ENCODE data around the gene BCL2L13. TPM values are rescaled to one million over a fixed set of nuclear protein-coding genes. Genes with fewer than 3 reads are reported as not detected.

The BCL2L13 gene
- polyA plus RNA-seq, 1 donor from 2014 or later, result 20.8 TPM

GRCh38 chr22:17719911-17720310 is 81.4 kb downstream of the BCL2L13 start:
- Histone ChIP-seq H3K9me3 (ENCODE audit: low read length) (no peaks in the 10 kb centered on the region), H3K9ac (ENCODE audit: low read length) (no peak overlapping the region), H3K36me3 (ENCODE audit: insufficient read depth, low read length) (no peaks in the 10 kb centered on the region), H2AFZ (ENCODE audit: low read depth, low read length) (no peak overlapping the region), H3K4me2 (ENCODE audit: low read length) (no peak overlapping the region), H3F3A (ENCODE audit: insufficient read depth, low read length, poor library complexity, severe bottlenecking) (no peaks in the 10 kb centered on the region), H3K4me3 (ENCODE audit: low read length) (no peak overlapping the region), H3K9me2 (ENCODE audit: insufficient read depth, low read length) (no peaks in the 10 kb centered on the region), H3K27me3 (ENCODE audit: insufficient read depth, low read depth, low read length) (no peaks in the 10 kb centered on the region), H4K20me1 (ENCODE audit: insufficient read depth) (no peaks in the 10 kb centered on the region), H3K79me2 (replicated peaks; ENCODE audit: insufficient read depth, low read length) (no peaks in the 10 kb centered on the region), H3K27ac (ENCODE audit: low read length) (no peak overlapping the region)
- TF ChIP-seq RAD21 (conservative IDR thresholded peaks at IDR 0.05), result no peak
- no peak for TF ChIP-seq EP300 (conservative IDR thresholded peaks at IDR 0.05; ENCODE audit: poor library complexity, severe bottlenecking)
- TF ChIP-seq POLR2AphosphoS5 (IDR thresholded peaks at IDR 0.05), result no peak
- TF ChIP-seq, protein P1, sequence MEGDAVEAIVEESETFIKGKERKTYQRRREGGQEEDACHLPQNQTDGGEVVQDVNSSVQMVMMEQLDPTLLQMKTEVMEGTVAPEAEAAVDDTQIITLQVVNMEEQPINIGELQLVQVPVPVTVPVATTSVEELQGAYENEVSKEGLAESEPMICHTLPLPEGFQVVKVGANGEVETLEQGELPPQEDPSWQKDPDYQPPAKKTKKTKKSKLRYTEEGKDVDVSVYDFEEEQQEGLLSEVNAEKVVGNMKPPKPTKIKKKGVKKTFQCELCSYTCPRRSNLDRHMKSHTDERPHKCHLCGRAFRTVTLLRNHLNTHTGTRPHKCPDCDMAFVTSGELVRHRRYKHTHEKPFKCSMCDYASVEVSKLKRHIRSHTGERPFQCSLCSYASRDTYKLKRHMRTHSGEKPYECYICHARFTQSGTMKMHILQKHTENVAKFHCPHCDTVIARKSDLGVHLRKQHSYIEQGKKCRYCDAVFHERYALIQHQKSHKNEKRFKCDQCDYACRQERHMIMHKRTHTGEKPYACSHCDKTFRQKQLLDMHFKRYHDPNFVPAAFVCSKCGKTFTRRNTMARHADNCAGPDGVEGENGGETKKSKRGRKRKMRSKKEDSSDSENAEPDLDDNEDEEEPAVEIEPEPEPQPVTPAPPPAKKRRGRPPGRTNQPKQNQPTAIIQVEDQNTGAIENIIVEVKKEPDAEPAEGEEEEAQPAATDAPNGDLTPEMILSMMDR (IDR thresholded peaks at IDR 0.05; ENCODE audit: poor library complexity, severe bottlenecking), result no peak
- no peak for TF ChIP-seq TAF1 (IDR thresholded peaks at IDR 0.05; ENCODE audit: low read depth)
- no peak for TF ChIP-seq EZH2 (IDR thresholded peaks at IDR 0.05; ENCODE audit: borderline replicate concordance, insufficient read depth, low read length, poor library complexity, severe bottlenecking)
- no peak for TF ChIP-seq SMC3 (conservative IDR thresholded peaks at IDR 0.05; ENCODE audit: poor library complexity)
- no peak for TF ChIP-seq MXI1 (conservative IDR thresholded peaks at IDR 0.05; ENCODE audit: poor library complexity, severe bottlenecking)
- TF ChIP-seq, protein P2, sequence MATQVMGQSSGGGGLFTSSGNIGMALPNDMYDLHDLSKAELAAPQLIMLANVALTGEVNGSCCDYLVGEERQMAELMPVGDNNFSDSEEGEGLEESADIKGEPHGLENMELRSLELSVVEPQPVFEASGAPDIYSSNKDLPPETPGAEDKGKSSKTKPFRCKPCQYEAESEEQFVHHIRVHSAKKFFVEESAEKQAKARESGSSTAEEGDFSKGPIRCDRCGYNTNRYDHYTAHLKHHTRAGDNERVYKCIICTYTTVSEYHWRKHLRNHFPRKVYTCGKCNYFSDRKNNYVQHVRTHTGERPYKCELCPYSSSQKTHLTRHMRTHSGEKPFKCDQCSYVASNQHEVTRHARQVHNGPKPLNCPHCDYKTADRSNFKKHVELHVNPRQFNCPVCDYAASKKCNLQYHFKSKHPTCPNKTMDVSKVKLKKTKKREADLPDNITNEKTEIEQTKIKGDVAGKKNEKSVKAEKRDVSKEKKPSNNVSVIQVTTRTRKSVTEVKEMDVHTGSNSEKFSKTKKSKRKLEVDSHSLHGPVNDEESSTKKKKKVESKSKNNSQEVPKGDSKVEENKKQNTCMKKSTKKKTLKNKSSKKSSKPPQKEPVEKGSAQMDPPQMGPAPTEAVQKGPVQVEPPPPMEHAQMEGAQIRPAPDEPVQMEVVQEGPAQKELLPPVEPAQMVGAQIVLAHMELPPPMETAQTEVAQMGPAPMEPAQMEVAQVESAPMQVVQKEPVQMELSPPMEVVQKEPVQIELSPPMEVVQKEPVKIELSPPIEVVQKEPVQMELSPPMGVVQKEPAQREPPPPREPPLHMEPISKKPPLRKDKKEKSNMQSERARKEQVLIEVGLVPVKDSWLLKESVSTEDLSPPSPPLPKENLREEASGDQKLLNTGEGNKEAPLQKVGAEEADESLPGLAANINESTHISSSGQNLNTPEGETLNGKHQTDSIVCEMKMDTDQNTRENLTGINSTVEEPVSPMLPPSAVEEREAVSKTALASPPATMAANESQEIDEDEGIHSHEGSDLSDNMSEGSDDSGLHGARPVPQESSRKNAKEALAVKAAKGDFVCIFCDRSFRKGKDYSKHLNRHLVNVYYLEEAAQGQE (IDR thresholded peaks at IDR 0.05; ENCODE audit: borderline replicate concordance), result no peak

- H3K9ac ChIP-seq (ENCODE audit: low read length), result no peak overlapping the region
- H3K36me3 ChIP-seq (ENCODE audit: insufficient read depth, low read length), result peaks cover 6% of the 10 kb centered on the region
- H3K4me3 ChIP-seq (ENCODE audit: low read length), result no peak overlapping the region
- no peaks in the 10 kb centered on the region for H3K27me3 ChIP-seq (ENCODE audit: insufficient read depth, low read depth, low read length)
- H3K9me2 ChIP-seq (ENCODE audit: insufficient read depth, low read length), result no peaks in the 10 kb centered on the region
- TF ChIP-seq POLR2AphosphoS5 (IDR thresholded peaks at IDR 0.05) (no peak), EZH2 (IDR thresholded peaks at IDR 0.05; ENCODE audit: borderline replicate concordance, insufficient read depth, low read length, poor library complexity, severe bottlenecking) (no peak), RAD21 (conservative IDR thresholded peaks at IDR 0.05) (no peak), EP300 (conservative IDR thresholded peaks at IDR 0.05; ENCODE audit: poor library complexity, severe bottlenecking) (no peak), MXI1 (conservative IDR thresholded peaks at IDR 0.05; ENCODE audit: poor library complexity, severe bottlenecking) (no peak), TAF1 (IDR thresholded peaks at IDR 0.05; ENCODE audit: low read depth) (no peak), SMC3 (conservative IDR thresholded peaks at IDR 0.05; ENCODE audit: poor library complexity) (no peak)
- TF ChIP-seq, protein P2 (IDR thresholded peaks at IDR 0.05; ENCODE audit: borderline replicate concordance), result no peak
- TF ChIP-seq, protein P1 (IDR thresholded peaks at IDR 0.05; ENCODE audit: poor library complexity, severe bottlenecking), result no peak
- H3K4me2 ChIP-seq (ENCODE audit: low read length), result no peak overlapping the region
- no peaks in the 10 kb centered on the region for H3K79me2 ChIP-seq (replicated peaks; ENCODE audit: insufficient read depth, low read length)
- H3K27ac ChIP-seq (ENCODE audit: low read length), result no peak overlapping the region
- H3K9me3 ChIP-seq (ENCODE audit: low read length), result no peaks in the 10 kb centered on the region
- H2AFZ ChIP-seq (ENCODE audit: low read depth, low read length), result no peak overlapping the region
- H3F3A ChIP-seq (ENCODE audit: insufficient read depth, low read length, poor library complexity, severe bottlenecking), result no peaks in the 10 kb centered on the region
- no peaks in the 10 kb centered on the region for H4K20me1 ChIP-seq (ENCODE audit: insufficient read depth)
These were observed 85.7 kb downstream of the BCL2L13 start for GRCh38 chr22:17724241-17724640.

Measured in neural cell (in vitro differentiated cells).